HCT116 (cell line): ENCODE measurements around the gene DUS4L. TPM values are rescaled to one million over a fixed set of nuclear protein-coding genes. Genes with fewer than 3 reads are reported as not detected.

Source experiments
- ATAC-seq: fragments of 200-7000 bp; cut with Tn5 transposase; 2 replicates; pipeline ENCODE4 v1.9.1; 2020; ENCODE audit warnings: mild to moderate bottlenecking, moderate library complexity
- BruUV-seq: library from RNA; stranded (reverse); fragments of 400-500 nt; replicated peaks from 2 replicates; lab custom pipeline; 2021; lab: Mats Ljungman, UMichigan
- CTCF ChIA-PET: fragments of 300-600 bp; sonication (Branson Sonifier 250); formaldehyde crosslinking; loops from one replicate; lab custom pipeline; 2021; ENCODE audit warnings: antibody characterized with exemption; lab: Charles Lee
- POLR2A ChIA-PET: fragments of 300-600, 350-600 bp; sonication (Branson Sonifier 250); formaldehyde crosslinking; loops from one replicate; lab custom pipeline; 2021; ENCODE audit warnings: antibody characterized with exemption; lab: Charles Lee
- RAD21 ChIA-PET, 2 experiments: fragments of 300-600 bp; sonication (Branson Sonifier 250); formaldehyde crosslinking; loops; one replicate each; lab custom pipeline; 2023; ENCODE audit warnings: low total read pairs in 2 of 2; ENCODE audit not compliant: uncharacterized antibody in 2 of 2, unreplicated experiment in 2 of 2, low non-redundant PET in 1 of 2; lab: Charles Lee
- DNase-seq: peaks from one replicate; pipeline ENCODE4 v3.0.0-alpha.2; 2010; ENCODE audit warnings: low read depth, low spot score
- H2AFZ ChIP-seq: fragments of 200-600 bp; shearing (Covaris generic), sonication (generic); 2 replicates; pipeline ENCODE4 v1.6.1; 2017; ENCODE audit warnings: low read depth, mixed run types, mixed read lengths, antibody characterized with exemption, low read length; ENCODE audit not compliant: poor library complexity, severe bottlenecking
- H3K27ac ChIP-seq: 2 replicates; pipeline ENCODE4 v1.5.1; 2012; ENCODE audit warnings: low read depth, low read length
- H3K27me3 ChIP-seq: fragments of 200-600 bp; sonication (generic); 2 replicates; pipeline ENCODE4 v1.6.1; 2016; ENCODE audit warnings: mixed run types, low read length, mixed read lengths; ENCODE audit not compliant: insufficient read depth
- H3K36me3 ChIP-seq, 2 experiments: fragments of 200-500 bp in 1 of 2; fragments of 200-600 bp in 1 of 2; sonication (Bioruptor generic) in 1 of 2; sonication (generic) in 1 of 2; 2 replicates each; pipeline versions ENCODE4 v1.5.1 to v1.6.1; 2014 to 2016; ENCODE audit warnings: low read length in 2 of 2, inconsistent platforms in 1 of 2, mixed read lengths in 1 of 2, mixed run types in 1 of 2; ENCODE audit not compliant: insufficient read depth in 2 of 2, control insufficient read depth in 1 of 2
- H3K4me1 ChIP-seq, 2 experiments: fragments of 200-600 bp in 1 of 2; sonication (generic) in 1 of 2; 2 replicates each; pipeline versions ENCODE4 v1.5.1 to v1.6.1; 2012 to 2017; ENCODE audit warnings: low read length in 2 of 2, inconsistent platforms in 1 of 2, mild to moderate bottlenecking in 1 of 2, mixed read lengths in 1 of 2, mixed run types in 1 of 2, moderate library complexity in 1 of 2; ENCODE audit not compliant: insufficient read depth in 2 of 2, control insufficient read depth in 1 of 2
- H3K4me2 ChIP-seq: fragments of 200-600 bp; sonication (generic); 2 replicates; pipeline ENCODE4 v1.6.1; 2017; ENCODE audit warnings: mixed run types, low read length, mixed read lengths
- H3K4me3 ChIP-seq, 2 experiments: fragments of 200-600 bp in 1 of 2; sonication (generic) in 1 of 2; replicated peaks in 1 of 2; 2 replicates each; pipeline ENCODE4 v1.5.1; 2011 to 2016; ENCODE audit warnings: low read length in 2 of 2, control low read depth in 1 of 2, low read depth in 1 of 2, mild to moderate bottlenecking in 1 of 2, mixed read lengths in 1 of 2, mixed run types in 1 of 2
- H3K79me2 ChIP-seq: fragments of 200-600 bp; sonication (generic); 2 replicates; pipeline ENCODE4 v1.6.1; 2017; ENCODE audit warnings: mild to moderate bottlenecking, mixed run types, low read length, moderate library complexity, mixed read lengths; ENCODE audit not compliant: insufficient read depth
- H3K9ac ChIP-seq: fragments of 200-600 bp; sonication (generic); 2 replicates; pipeline ENCODE4 v1.6.1; 2016; ENCODE audit warnings: low read length, mixed read lengths
- H3K9me2 ChIP-seq: fragments of 200-600 bp; sonication (generic), shearing (Covaris generic); 2 replicates; pipeline ENCODE4 v1.6.1; 2017; ENCODE audit warnings: mixed run types, mild to moderate bottlenecking, moderate library complexity; ENCODE audit not compliant: insufficient read depth
- H3K9me3 ChIP-seq, 2 experiments: fragments of 200-500 bp in 1 of 2; fragments of 200-600 bp in 1 of 2; sonication (Bioruptor generic) in 1 of 2; sonication (generic) in 1 of 2; 2 replicates each; pipeline ENCODE4 v1.6.1; 2014 to 2017; ENCODE audit warnings: low read length in 2 of 2, mixed read lengths in 2 of 2, inconsistent platforms in 1 of 2, low read depth in 1 of 2, mild to moderate bottlenecking in 1 of 2, mixed run types in 1 of 2, moderate library complexity in 1 of 2; ENCODE audit not compliant: control insufficient read depth in 1 of 2, insufficient read depth in 1 of 2
- H4K20me1 ChIP-seq: fragments of 200-600 bp; sonication (generic), shearing (Covaris generic); 2 replicates; pipeline ENCODE4 v1.6.1; 2017; ENCODE audit warnings: mixed run types, mild to moderate bottlenecking, moderate library complexity; ENCODE audit not compliant: insufficient read depth
- ATF3 ChIP-seq: IDR thresholded peaks from 2 replicates; pipeline ENCODE4 v1.6.1; 2012
- CBX3 ChIP-seq: IDR thresholded peaks from 2 replicates; pipeline ENCODE4 v1.6.1; 2012; ENCODE audit warnings: low read depth
- ELF1 ChIP-seq: IDR thresholded peaks from 2 replicates; pipeline ENCODE4 v1.6.1; 2012; ENCODE audit warnings: low read depth, borderline replicate concordance
- EZH2phosphoT487 ChIP-seq: fragments of 200-600 bp; IDR thresholded peaks from 2 replicates; pipeline ENCODE4 v1.6.1; 2018; ENCODE audit warnings: antibody characterized with exemption, borderline replicate concordance
- FOSL1 ChIP-seq: IDR thresholded peaks from 2 replicates; pipeline ENCODE4 v1.6.1; 2012; ENCODE audit warnings: low read depth
- ZBTB33 ChIP-seq: IDR thresholded peaks from 2 replicates; pipeline ENCODE4 v1.6.1; 2011; ENCODE audit warnings: mild to moderate bottlenecking, low read length, moderate library complexity; ENCODE audit not compliant: insufficient replicate concordance; ENCODE audit errors: extremely low read depth
- ZFX ChIP-seq: fragments of 450-650 bp; IDR thresholded peaks from 2 replicates; pipeline ENCODE4 v1.6.1; 2017
- ZNF274 ChIP-seq: fragments of 200-500 bp; sonication (Bioruptor generic); IDR thresholded peaks from 2 replicates; pipeline ENCODE4 v1.6.1; 2014; ENCODE audit warnings: mild to moderate bottlenecking, low read depth, low read length, inconsistent platforms
- intact Hi-C: fragments of 100-400 bp; cut with micrococcal nuclease; formaldehyde crosslinking; loops from 2 replicates; pipeline ENCODE4 v1.10.0; 2022
- total RNA-seq: library from RNA; stranded (reverse); gene quantifications from one replicate; pipeline ENCODE4 v1.2.1, GENCODE V29; 2021; ENCODE audit not compliant: unreplicated experiment
- TF ChIP-seq, protein P1 (sequence below): IDR thresholded peaks from 2 replicates; pipeline ENCODE4 v1.6.1; 2012; ENCODE audit warnings: low read depth
- TF ChIP-seq, protein P2 (sequence below): IDR thresholded peaks from 2 replicates; pipeline ENCODE4 v1.6.1; 2012

DUS4L gene
- total RNA-seq, 1 experiment from 2014 or later: 12.6 TPM

DNA sequence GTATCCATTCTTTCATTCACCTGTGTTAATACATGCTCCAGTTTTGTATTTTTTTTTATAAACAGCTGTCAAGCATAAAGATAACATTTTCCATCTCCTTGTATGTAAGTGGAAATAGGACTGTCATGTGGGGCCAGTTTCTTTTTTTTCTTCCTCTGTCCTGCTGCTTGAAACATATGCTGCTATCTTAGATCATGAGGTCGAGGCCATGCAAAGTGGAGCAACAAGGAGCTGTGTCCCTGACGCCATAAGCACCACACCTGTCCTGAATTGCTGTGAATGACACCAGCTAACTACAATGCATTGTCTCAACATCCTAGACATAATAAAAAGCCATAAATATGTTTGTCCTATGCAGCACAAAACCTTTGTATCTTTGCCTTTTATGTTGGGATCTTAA, 59.1 kb downstream of the DUS4L start:
- intact Hi-C loops: no loop called here
- Histone ChIP-seq H3K4me3 (no peak overlapping the region), H3K27ac (no peak overlapping the region), H3K27me3 (no peaks in the 10 kb centered on the region), H3K9ac (no peak overlapping the region), H3K9me3 (no peaks in the 10 kb centered on the region), H3K9me2 (no peaks in the 10 kb centered on the region), H3K4me2 (no peak overlapping the region), H2AFZ (no peak overlapping the region), H3K79me2 (no peaks in the 10 kb centered on the region), H3K4me1 (no peaks in the 10 kb centered on the region), H4K20me1 (no peaks in the 10 kb centered on the region), H3K36me3 (no peaks in the 10 kb centered on the region)
- BruUV-seq: no TSS peak
- ChIA-PET POLR2A (no interaction called here), RAD21 (no interaction called here), CTCF (no interaction called here)
- ATAC-seq (no peak), DNase-seq (no peak)
- TF ChIP-seq ATF3 (no peak), ZNF274 (no peak), CBX3 (no peak), FOSL1 (no peak)
- TF ChIP-seq, protein P1, sequence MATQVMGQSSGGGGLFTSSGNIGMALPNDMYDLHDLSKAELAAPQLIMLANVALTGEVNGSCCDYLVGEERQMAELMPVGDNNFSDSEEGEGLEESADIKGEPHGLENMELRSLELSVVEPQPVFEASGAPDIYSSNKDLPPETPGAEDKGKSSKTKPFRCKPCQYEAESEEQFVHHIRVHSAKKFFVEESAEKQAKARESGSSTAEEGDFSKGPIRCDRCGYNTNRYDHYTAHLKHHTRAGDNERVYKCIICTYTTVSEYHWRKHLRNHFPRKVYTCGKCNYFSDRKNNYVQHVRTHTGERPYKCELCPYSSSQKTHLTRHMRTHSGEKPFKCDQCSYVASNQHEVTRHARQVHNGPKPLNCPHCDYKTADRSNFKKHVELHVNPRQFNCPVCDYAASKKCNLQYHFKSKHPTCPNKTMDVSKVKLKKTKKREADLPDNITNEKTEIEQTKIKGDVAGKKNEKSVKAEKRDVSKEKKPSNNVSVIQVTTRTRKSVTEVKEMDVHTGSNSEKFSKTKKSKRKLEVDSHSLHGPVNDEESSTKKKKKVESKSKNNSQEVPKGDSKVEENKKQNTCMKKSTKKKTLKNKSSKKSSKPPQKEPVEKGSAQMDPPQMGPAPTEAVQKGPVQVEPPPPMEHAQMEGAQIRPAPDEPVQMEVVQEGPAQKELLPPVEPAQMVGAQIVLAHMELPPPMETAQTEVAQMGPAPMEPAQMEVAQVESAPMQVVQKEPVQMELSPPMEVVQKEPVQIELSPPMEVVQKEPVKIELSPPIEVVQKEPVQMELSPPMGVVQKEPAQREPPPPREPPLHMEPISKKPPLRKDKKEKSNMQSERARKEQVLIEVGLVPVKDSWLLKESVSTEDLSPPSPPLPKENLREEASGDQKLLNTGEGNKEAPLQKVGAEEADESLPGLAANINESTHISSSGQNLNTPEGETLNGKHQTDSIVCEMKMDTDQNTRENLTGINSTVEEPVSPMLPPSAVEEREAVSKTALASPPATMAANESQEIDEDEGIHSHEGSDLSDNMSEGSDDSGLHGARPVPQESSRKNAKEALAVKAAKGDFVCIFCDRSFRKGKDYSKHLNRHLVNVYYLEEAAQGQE: no peak
- TF ChIP-seq, protein P2, sequence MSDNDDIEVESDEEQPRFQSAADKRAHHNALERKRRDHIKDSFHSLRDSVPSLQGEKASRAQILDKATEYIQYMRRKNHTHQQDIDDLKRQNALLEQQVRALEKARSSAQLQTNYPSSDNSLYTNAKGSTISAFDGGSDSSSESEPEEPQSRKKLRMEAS: no peak

GRCh38 chr7:107627002-107627401, 63.2 kb downstream of the DUS4L start:
- H3K79me2 ChIP-seq: no peaks in the 10 kb centered on the region

More at GRCh38 chr7:107627002-107627401, 63.2 kb downstream of the DUS4L start:
- intact Hi-C loops: no loop called here
- BruUV-seq: no TSS peak
- H3K27me3 ChIP-seq: no peaks in the 10 kb centered on the region
- H3K4me1 ChIP-seq: no peaks in the 10 kb centered on the region
- ATAC-seq (no peak), DNase-seq (no peak)
- POLR2A ChIA-PET: no interaction called here
- H2AFZ ChIP-seq: no peak overlapping the region
- CTCF ChIA-PET: no interaction called here
- H3K4me3 ChIP-seq: no peak overlapping the region
- RAD21 ChIA-PET: no interaction called here
- H3K27ac ChIP-seq: no peak overlapping the region
- TF ChIP-seq ZFX (no peak), ZBTB33 (no peak), EZH2phosphoT487 (no peak), ELF1 (no peak)
- no peaks in the 10 kb centered on the region for H3K9me3 ChIP-seq
- no peaks in the 10 kb centered on the region for H3K36me3 ChIP-seq
- H3K9me2 ChIP-seq: no peaks in the 10 kb centered on the region
- no peaks in the 10 kb centered on the region for H4K20me1 ChIP-seq
- H3K9ac ChIP-seq: no peak overlapping the region
- no peak overlapping the region for H3K4me2 ChIP-seq
